ENCODE results near the gene FBXL14. TPM values are rescaled to one million over a fixed set of nuclear protein-coding genes. Genes with fewer than 3 reads are reported as not detected.

FBXL14 gene
- total and polyA plus RNA-seq, 2 experiments from 2014 or later, result 1.9 to 9.3 TPM

DNA sequence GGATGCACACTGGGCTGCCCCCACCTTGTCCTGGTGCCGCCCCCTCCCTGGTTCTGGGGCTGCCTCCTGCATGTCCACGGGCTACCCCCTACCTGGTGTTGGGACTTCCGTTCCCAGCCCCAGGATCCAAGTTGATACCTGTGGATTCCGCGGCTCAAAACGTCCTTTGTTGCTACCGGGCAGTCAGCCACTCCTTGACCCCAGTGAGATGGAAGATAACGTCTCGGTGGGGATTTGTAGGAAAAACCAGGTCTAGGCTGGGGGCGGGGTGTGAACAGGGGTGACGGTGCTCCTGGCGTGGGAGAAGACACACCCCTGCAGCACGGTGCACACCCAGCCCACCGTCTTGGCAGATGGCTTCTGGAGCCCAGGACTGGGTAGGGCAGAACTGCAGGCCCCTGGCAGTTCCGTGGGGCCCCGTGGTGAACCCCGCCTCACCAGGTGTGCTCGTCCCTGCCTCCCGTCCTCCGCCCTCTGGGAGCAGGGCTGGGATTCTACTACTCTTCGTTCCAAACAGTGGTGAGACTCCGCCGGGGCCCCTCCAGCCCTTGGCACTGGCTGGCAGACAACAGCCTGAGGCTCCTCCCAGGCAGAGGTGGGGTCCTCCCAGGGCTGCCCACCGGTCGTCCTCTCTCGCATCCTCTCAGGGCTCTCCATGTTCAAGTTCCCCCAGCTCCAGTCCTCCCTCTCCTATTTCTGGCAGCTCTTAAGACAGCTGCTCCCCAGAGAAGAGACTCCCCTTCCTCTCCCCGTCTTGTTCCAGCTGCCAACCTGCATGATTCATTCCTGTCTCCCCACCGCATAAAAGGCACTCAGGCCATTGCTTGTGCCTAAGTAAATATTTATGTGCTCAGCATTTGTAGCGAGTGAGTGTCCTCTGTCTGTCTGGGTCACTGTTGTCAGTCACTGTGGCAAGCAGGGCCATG lies 75.5 kb downstream of the FBXL14 start:
- Histone ChIP-seq H3K4me2 (ENCODE audit: unreplicated experiment) (peak overlapping the region; percentile 59), H3K27ac (peak overlapping the region; percentile 20)
- no peak for TF ChIP-seq EZH2 (IDR thresholded peaks at IDR 0.05; ENCODE audit: insufficient read depth, poor library complexity, severe bottlenecking)
- TF ChIP-seq EZH2phosphoT487 (IDR thresholded peaks at IDR 0.05; ENCODE audit: insufficient read depth, low read depth), result no peak

GRCh38 chr12:1517734-1518525 lies 76.5 kb downstream of the FBXL14 start:
- no peaks in the 10 kb centered on the region for H4K20me1 ChIP-seq (ENCODE audit: insufficient read depth)
- 82 to 84% methylated on average over 8 of the region's 8 CpGs for WGBS, 2 experiments (ENCODE audit: low coverage in 1 of 2, low lambda C conversion rate in 2 of 2, missing lambda C conversion rate in 2 of 2)
- H3K36me3 ChIP-seq (ENCODE audit: low read depth), result no peaks in the 10 kb centered on the region
- DNase-seq, result no peak
- in situ Hi-C loops (cut with MboI), result no loop called here
- H3K9me3 ChIP-seq (ENCODE audit: low read depth), result no peaks in the 10 kb centered on the region
- H3F3A ChIP-seq (ENCODE audit: insufficient read depth), result peaks cover 23% of the 10 kb centered on the region
- no peaks in the 10 kb centered on the region for H3K79me2 ChIP-seq (ENCODE audit: insufficient read depth)
- peak overlapping the region; percentile 53; the same call in 1 of the 2 replicates for H3K9ac ChIP-seq
- TF ChIP-seq EZH2phosphoT487 (IDR thresholded peaks at IDR 0.05; ENCODE audit: insufficient read depth, low read depth) (no peak), EZH2 (IDR thresholded peaks at IDR 0.05; ENCODE audit: insufficient read depth, poor library complexity, severe bottlenecking) (no peak)
- peaks cover 35% of the 10 kb centered on the region for H3K4me1 ChIP-seq (ENCODE audit: insufficient read depth)
- peak overlapping the region; percentile 59 for H3K4me2 ChIP-seq (ENCODE audit: unreplicated experiment)
- peak overlapping the region; percentile 80 for H3K27ac ChIP-seq
- no peak overlapping the region for H3K4me3 ChIP-seq
- H3K9me2 ChIP-seq (ENCODE audit: insufficient read depth), result no peaks in the 10 kb centered on the region
- H3K27me3 ChIP-seq (replicated peaks; ENCODE audit: insufficient read depth), result no peaks in the 10 kb centered on the region
- no peak overlapping the region for H2AFZ ChIP-seq

More for the DNA sequence above, 75.5 kb downstream of the FBXL14 start:
- Histone ChIP-seq H3K27me3 (replicated peaks; ENCODE audit: insufficient read depth) (no peaks in the 10 kb centered on the region), H2AFZ (no peak overlapping the region), H3K4me3 (peak overlapping the region; percentile 28), H3K4me1 (ENCODE audit: insufficient read depth) (peaks cover 35% of the 10 kb centered on the region), H3K9me2 (ENCODE audit: insufficient read depth) (no peaks in the 10 kb centered on the region), H3K9ac (peak overlapping the region; percentile 17; the same call in 1 of the 2 replicates), H3K36me3 (ENCODE audit: low read depth) (no peaks in the 10 kb centered on the region), H3F3A (ENCODE audit: insufficient read depth) (peaks cover 23% of the 10 kb centered on the region), H4K20me1 (ENCODE audit: insufficient read depth) (no peaks in the 10 kb centered on the region), H3K79me2 (ENCODE audit: insufficient read depth) (no peaks in the 10 kb centered on the region), H3K9me3 (ENCODE audit: low read depth) (no peaks in the 10 kb centered on the region)
- in situ Hi-C loops (cut with MboI), result no loop called here
- DNase-seq, result peak; percentile 83
- 31 to 35% methylated on average over 29 of the region's 29 CpGs for WGBS, 2 experiments (ENCODE audit: low coverage in 1 of 2, low lambda C conversion rate in 2 of 2, missing lambda C conversion rate in 2 of 2)

DNA sequence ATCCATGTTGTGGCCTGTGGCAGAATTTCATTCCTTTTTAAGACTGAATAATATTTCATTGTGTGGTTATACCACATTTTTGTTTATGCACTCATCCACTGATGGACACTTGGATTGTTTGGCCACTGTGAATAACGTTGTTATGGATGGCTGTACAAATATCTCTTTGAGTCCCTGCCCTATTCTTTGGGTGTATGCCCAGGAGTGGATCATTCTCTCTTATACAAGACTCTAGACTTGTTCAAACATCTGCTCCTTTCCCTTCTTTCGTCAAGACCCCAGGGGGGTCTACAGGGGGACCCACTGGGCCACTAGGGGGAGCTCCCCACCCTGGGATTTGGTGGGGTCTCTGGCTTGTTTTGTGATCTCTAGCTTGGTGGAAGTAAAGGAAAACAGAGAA lies 77.4 kb downstream of the FBXL14 start:
- WGBS, 2 experiments (ENCODE audit: low coverage in 1 of 2, low lambda C conversion rate in 2 of 2, missing lambda C conversion rate in 2 of 2), result 0 to 24% methylated on average over 2 of the region's 2 CpGs
- H3K79me2 ChIP-seq (ENCODE audit: insufficient read depth), result no peaks in the 10 kb centered on the region
- H2AFZ ChIP-seq, result no peak overlapping the region
- H3K9ac ChIP-seq, result peak overlapping the region; percentile 53
- H3K9me3 ChIP-seq (ENCODE audit: low read depth), result no peaks in the 10 kb centered on the region
- TF ChIP-seq EZH2 (IDR thresholded peaks at IDR 0.05; ENCODE audit: insufficient read depth, poor library complexity, severe bottlenecking), result no peak
- TF ChIP-seq EZH2phosphoT487 (IDR thresholded peaks at IDR 0.05; ENCODE audit: insufficient read depth, low read depth), result no peak
- H3K9me2 ChIP-seq (ENCODE audit: insufficient read depth), result no peaks in the 10 kb centered on the region
- H3K27ac ChIP-seq, result peak overlapping the region; percentile 80
- H3K36me3 ChIP-seq (ENCODE audit: low read depth), result no peaks in the 10 kb centered on the region
- no peaks in the 10 kb centered on the region for H4K20me1 ChIP-seq (ENCODE audit: insufficient read depth)
- DNase-seq, result peak; percentile 93
- peaks cover 35% of the 10 kb centered on the region for H3K4me1 ChIP-seq (ENCODE audit: insufficient read depth)
- no peaks in the 10 kb centered on the region for H3K27me3 ChIP-seq (replicated peaks; ENCODE audit: insufficient read depth)
- peak overlapping the region; percentile 40 for H3K4me2 ChIP-seq (ENCODE audit: unreplicated experiment)
- H3F3A ChIP-seq (ENCODE audit: insufficient read depth), result peaks cover 23% of the 10 kb centered on the region
- H3K4me3 ChIP-seq, result 0 out of 2 replicates have a peak overlapping the region, but pooled peaks have one; percentile 6
- in situ Hi-C loops (cut with MboI), result no loop called here

Other genes starting within 250 kb of the FBXL14 start
- 505 and 529 TPM in 2 replicates for gene WNT5B, start 34.6 kb upstream of the FBXL14 start, total RNA-seq (2014; rRNA removed; shearing (Covaris generic))
- 49.7 and 50.1 TPM in 2 replicates for gene WNT5B, start 34.6 kb upstream of the FBXL14 start, polyA plus RNA-seq (2016; fragmentation: Nextera tagmentation; extraction: Ambion mirVana)
- 18.8 TPM in 2 replicates for gene ADIPOR2, start 96.5 kb upstream of the FBXL14 start, total RNA-seq (2014; rRNA removed; shearing (Covaris generic))
- 4.2 and 4.9 TPM in 2 replicates for gene ADIPOR2, start 96.5 kb upstream of the FBXL14 start, polyA plus RNA-seq (2016; fragmentation: Nextera tagmentation; extraction: Ambion mirVana)
- gene LRTM2, start 226.0 kb upstream of the FBXL14 start, total RNA-seq (2014; rRNA removed; shearing (Covaris generic)), result not detected in 2 replicates
- not detected in 2 replicates for gene LRTM2, start 226.0 kb upstream of the FBXL14 start, polyA plus RNA-seq (2016; fragmentation: Nextera tagmentation; extraction: Ambion mirVana)

Measured in GM23248 (cell line).